DMS114 treated with DMSO at 0.1 percent for 48 hours (cell line): ENCODE measurements around the gene SH3RF1.
"Not testable (repeated sequence)": the region's sequence is repeated elsewhere in the genome, so short reads cannot be mapped to it uniquely, and the experiment has no call there.

Experiments
- DNase-seq: peaks from one replicate; lab custom pipeline; 2025; ENCODE audit not compliant: unreplicated experiment; lab: John Stamatoyannopoulos, UW

The SH3RF1 gene

DNA sequence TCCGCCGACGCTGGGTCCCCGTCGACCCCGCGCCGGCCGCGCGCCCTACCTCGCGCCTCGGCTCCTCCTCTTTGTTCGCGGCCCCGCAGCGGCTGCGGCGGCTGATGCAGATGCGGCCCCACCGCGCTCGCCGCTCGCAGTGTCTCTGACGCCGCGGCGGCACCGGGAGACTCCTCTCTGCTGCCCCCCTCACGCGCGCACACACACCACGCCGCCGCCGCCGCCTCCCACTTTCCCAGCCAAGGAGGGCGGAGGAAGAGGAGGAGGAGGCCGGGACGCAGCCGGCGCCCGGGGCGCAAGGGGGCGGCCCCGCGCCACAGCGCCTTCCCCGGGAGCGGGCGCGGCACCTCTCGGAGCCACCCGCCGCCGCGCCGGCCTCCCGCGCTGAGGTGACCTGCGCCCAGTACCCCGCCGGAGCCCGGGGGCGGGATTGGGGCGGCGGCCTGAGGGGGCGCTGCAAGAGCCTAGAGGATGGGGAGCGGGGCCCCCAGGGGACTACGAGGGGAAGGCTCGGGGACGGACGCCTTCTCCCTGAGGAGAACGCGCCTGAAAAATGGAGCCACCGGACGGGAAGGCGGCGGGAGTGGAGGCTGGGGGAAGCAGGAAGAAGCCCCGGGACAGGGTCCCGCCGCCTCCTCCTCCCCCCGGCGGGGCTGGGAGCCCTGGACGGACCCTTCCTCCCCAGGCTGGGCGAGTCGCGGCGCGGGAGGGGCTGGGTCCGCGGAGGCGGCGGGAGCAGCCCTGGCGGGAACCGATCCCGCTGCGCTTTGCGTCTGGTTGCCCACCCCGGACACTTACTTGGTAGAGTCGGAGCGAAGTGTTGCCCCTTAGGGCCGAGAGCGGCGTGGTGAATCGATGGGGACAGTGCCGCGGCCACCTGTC is at the start of gene SH3RF1:
Gene SH3RF1 (minus strand): TSS at position 147 of the 882 bp plus-strand sequence. CDS start 1,744 bp downstream, outside the sequence.
- DNase-seq, result peak; percentile 12

DNA sequence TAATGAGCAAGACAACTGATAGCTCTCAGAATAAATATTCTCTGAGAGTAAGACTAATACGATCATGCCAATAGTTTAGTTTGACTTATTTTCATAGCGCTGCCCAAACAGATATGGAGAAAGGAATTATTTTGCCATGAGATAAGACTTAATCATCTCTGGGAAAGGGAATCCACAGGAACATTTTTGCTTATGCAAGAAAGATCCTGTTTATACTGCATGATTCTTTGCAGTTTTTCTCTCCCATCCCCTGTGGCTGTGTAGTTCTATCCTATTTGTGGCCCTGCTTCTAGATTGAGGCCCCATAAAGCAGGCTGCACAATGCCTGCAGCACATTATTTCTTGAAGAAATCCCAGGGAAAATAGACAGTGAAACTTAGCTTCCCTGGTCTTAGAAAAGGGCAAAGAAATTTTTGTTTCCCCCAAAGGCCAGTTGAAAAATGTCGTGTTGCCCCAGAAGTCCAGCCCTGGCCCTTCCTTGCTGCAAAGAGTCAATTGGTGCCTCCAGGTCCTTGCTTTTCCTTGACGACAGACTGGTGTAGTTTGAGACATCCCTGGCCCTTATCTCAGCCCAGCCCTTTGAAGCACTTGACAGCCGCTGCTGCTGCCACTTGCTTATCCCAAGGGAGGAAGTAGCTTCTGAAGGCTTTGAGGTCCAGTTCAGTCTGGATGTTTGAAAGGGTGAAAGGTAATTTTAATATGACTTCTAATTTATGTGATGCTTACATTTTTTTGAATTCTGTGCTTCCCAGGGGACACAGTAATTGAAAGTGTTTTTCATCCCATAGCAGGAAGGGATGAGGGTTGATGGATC is 45.0 kb upstream of the SH3RF1 start:
- no peak for DNase-seq

DNA sequence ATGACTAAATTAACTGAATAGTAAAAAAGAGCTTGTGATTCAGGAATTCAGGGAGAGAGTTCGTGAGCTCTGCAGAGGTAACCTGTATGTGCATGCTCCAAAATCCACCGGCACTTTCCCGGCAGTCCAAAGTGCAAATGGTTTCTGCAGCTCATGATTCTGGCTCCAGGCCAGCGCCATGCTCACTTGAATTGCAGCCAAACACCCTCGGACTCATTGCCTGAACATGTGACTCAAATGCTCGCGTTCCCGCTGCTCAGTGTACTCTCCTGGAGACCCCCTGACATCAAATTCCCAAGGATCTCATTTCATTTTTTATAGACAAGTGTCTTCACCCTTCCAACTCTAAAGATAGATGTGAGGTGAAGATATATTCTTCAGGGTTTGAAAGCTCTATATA is 44.1 kb upstream of the SH3RF1 start:
- no peak for DNase-seq

DNA sequence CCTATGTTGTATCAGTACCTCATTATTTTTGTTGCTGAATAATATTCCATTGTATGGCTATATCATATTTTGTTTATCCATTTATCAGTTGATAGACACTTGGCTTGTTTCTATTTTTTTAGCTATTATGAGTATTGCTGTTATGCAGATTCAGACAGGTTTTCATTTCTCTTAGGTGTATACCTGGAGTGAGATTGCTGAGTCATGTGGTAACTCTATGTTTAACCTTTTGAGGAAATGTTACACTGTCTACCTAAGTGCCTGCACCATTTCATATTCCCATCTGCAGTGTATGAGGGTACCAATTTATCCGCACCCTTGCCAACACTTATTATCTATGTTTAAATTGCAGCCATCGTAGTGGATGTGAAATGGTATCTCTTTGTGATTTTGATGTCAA is 43.0 kb upstream of the SH3RF1 start:
- DNase-seq, result no peak

DNA sequence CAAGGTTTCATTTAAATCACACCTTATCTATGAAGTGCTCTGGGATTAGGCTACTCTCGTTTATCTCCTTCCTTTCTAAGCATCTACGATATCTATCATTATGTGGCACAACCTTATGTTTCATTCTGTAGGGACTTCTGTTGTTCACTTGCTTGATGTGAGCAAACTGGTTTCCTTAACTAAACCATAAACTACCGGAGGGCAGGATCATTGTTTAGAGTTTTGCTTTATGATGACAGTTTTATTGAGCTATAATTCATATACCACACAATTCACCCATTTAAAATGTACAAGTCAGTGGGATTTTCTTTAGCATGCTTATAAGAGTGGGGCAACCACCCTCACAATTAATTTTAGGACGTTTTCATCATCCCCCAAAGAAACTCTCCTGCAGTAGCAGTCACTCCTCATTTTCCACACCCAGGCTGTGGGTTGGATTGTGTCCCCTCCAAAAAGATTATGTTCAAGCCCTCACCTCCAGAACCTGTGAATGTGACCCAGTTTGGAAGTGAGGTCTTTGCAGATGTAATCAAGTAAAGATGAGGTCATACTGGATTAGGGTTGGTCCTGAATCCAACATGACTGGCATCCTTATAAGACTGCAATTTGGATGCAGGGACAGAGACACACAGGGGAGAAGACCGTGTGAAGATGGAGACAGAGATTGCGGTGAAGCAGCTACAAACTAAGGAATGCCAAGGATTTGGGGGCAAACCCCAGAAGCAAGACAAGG is 42.1 kb upstream of the SH3RF1 start:
- DNase-seq, result no peak

DNA sequence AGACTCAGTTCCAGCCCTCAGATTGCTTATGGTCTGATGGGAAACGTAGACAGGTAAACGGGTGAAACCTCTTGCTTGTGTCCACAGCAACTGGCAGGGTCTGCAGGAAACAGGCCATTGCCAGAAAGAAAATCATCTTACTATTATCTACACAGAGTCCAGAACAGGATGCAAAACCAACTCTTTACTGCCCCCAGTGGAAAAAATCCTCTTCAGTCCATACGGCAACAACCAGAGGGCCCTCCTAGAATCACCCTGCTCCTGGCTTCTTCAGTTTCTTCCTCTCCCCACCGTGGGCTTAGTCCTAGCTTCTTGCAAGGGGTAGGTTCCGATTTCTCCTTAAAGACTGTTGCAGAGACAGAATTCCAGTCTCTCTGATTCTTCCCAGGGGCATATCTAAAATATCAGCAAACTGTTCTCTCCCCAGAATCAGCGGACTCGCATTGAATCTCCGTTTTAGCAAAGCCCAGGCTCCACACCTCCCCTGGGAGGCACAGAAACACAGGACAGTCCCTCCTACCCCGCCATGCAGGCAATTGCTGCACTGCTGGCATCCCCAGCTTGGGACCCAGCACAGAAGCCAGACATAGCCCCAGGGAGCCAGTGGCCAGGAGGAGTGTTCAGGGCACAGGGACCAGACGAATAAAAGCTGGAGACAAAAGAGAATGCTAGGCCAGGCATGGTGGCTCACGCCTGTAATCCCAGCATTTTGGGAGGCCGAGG is 41.0 kb upstream of the SH3RF1 start:
- DNase-seq, result peak; percentile 9

DNA sequence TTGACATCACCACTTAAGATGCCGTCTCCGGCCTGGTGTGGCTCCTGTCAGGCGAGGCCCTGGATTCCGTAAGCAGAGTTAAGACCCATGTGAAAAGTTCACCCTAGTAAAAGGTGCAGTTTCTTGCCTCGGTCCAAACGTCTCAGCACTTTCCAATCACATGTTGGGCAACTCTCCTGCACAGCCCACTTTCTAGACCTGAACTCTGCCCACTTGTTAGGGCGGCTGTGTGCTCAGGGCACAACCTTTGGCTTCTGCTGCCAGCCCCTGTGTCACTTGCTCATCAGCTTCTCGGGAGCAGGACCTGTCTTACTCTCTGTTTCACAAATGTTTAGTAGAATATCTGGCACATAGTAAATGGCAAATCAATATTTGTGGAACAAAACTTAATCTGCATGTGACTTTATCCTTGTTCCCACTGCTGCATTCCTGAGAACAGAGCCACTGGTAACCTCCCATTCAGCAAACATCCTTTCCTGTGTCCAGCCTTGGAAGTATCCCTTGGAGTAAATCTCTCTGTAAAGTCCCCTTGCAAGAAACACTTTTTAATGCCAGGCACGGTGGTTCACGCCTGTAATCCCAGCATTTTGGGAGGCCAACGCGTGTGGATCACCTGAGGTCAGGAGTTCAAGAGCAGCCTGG is 38.7 kb upstream of the SH3RF1 start:
- DNase-seq, result no peak

DNA sequence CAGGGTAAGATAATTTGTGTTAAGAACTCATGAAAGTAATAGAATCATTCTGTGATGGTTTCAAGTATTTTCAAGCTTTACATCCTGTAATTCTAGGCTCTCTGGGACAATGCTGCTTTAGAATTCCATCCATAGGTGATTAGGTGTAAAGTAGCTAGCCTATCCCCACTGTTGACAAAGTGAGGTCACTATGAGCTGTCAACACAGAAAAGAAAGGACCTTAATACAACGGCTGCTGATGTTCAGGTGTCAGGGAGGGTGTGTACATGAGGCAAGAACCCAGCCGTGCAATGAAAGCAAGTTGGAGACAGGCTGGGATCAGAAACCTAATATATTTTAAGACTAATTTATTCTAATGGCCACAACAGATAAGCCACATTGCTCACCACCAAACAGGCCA is 36.8 kb upstream of the SH3RF1 start:
- DNase-seq, result no peak

DNA sequence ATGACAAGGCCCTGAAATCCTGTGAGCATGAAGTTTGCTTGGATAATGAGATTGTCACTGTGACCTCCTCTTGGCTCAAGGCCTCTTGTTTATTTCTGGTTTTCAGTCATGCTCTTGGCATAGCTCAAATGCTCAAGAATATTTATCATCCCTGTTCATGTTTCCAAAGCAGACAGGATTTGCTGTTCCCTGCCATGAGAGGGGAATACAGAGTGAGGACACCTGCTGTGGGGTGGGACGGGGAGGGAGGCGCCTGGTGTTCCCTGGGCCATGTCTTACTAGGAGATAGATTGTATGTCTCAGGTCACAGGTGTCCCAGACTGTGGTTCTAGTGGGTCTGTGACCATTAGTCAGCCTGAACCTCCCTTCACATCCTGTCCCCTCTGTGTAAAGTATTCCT is 34.9 kb upstream of the SH3RF1 start:
- DNase-seq, result no peak

DNA sequence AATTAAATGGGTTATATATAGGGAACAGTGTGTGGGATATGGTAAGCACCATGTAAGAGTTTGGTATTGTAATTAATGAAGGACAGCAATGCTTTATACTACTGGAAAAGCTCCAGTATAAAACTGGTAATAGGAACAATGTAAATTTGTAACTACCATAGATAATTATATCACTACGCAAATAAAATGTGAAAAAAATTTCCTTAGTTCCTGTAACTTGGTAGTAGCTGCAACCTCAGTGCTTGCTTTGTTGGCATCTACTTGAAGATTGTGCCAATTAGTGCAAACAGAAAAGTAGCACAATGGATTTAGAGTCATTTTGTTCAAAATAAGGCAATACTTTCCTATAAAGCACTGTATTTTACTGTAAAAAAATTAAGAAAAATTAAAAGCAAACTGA is 34.4 kb upstream of the SH3RF1 start:
- no peak for DNase-seq

DNA sequence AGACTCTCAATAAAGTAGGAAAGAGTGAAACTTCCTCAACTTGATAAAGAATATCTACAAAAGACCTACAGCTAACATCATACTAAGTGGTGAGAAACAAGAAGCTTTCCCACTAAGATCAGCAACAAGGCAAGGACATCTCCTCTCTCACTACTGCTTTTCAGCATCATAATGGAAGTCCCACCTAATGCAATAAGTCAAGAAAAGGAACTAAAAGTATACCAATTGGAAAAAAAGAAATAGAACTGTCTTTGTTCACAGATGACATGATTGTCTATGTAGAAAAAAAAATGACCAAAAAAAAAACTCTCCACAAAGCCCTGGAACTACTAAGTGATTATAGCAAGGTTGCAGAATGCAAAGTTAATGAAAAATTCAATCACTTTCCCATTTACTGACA is 25.1 kb upstream of the SH3RF1 start:
- DNase-seq, result no peak

DNA sequence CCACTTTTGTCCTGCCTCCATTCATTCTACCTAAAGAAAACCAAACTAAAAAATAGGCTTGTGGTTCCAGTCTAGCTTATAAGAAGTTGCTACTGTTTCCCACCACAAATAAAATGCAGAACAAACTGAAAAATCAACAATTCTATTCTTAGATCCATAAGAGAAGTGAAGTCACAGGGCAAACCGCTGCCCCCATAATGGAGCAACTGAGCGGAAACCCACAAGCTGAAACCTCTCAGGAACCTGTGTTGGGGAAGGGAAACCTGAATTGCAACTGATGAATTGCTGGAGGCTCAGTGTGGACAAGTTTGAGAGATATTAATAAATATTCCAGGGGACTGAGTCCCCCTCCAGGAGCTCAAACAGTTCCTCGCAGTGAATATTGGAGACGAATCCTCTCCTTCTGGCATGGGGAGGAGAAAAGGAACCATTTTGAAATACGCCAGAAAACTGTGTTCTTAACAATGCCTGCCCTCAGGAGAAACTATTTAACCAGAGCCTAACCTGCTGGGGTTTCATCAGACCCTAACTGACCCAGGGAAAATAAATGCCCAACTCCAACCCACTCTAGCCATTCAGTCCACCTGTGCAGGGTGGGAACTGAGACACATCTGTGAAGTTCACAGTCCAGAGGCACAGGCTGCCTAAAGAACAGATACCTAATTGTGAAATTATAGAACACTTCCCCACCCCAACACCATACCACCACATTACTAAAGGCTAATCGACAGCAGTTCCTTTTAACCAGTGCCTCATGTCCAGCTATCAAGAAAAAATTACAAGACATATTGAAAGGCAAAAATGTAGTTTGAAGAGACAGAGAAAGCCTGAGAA is 22.8 kb upstream of the SH3RF1 start:
- DNase-seq, result no peak

DNA sequence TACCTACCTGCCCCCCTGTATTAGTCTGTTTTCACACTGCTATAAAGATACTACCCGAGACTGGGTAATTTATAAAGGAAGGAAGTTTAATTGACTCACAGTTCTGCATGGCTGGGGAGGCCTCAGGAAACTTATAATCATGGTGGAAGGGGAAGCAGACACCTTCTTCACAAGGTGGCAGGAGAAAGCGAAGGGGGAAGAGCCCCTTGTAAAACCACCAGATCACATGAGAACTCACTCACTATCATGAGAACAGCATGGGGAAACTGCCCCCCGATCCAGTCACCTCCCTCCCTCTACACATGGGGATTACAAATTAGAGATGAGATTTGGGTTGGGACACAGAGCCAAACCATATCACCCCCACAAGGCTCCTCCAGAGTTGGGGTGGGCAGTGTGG is 17.2 kb upstream of the SH3RF1 start:
- not testable (repeated sequence) for DNase-seq

DNA sequence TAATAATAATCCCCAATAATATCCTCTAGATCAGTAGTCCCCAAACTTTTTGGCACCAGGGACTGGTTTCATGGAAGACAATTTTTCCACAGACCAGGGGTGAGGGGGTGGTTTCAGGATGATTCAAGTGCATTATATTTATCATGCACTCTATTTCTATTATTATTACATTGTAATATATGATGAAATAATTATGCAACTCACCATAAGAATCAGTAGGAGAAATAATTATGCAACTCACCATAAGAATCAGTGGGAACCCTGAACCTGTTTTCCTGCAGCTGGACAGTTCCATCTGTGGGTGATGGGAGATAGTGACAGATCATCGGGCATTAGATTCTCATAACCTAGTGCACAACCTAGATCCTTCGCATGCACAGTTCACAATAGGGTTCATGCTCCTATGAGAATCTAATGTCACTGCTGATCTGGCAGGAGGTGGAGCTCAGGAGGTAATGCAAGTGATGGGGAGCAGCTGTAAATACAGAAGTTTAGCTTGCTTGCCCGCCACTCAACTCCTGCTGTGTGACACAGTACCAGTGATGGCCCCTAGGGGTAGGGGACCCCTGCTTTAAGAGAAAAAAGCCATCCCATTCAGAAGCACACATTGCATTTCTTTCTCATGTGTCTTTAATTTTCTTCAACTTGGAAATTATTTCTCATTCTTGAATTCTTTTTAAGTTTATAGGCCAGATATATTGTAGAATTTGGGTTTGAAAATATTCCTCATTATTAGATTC is 16.0 kb upstream of the SH3RF1 start:
- DNase-seq, result no peak

DNA sequence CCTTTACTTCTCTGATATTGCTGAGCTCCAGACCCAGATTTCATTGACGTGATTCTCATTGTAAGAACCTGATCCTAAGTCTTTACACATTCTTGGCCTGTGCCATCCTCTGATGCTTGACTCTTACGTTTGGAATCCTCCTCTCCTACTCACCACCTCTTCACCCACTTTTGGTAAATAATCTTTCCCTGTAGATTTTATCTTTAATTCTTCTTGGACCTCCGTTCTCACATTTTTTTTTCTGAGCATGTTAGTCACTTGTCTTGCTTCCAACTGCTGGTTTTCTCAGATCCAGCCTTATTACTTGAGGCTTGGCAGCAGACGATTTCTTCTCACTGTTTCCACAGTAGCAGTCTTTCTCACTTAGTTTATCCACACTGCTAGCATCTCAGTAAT is 12.4 kb upstream of the SH3RF1 start:
- DNase-seq, result no peak

DNA sequence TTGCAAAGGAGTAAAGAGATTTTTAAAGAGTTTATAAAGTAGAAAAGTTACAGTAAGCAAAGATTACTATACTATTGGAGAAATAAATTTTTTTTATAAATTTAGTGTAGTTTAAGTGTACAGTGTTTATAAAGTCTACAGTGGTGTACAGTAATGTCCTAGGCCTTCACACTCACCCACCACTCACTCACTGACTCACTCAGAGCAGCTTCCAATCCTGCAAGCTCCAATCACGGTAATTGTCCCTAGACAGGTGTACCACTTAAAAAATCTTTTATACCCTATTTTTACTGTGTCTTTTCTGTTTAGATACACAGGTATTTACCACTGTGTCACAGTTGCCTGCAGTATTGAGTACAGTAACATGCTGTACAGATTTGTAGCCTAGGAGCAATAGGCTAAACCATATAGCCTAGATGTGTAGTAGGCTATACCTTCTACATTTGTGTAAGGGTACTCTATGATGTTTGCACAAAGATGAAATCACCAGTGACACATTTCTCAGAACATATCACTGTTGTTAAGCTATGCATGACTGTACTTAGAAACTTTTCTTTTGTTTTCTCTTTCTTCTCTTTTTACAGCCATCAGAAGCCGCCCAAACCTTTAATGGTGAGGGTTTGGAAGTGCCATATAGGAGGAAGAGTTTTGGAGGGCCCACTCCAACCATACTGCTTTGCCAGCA is 11.8 kb upstream of the SH3RF1 start:
- DNase-seq, result no peak

DNA sequence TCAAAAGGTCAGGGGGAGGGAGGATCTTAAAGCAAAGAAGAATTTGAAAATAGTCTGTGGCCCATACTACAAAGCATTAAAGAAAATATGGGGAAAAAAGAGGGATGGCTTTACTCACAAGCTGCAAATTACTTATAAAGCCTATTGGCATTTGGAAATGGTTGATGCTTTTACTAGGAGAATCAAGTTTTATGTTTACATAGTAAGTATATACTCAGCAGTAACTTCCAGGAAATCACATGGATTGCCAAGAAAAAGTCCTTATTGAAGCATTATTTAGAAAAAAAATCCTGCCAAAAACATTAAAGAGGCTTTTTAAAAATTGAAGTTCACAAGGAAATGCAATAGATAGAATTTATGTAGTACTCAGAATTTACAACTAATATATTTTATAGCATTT is 8.4 kb upstream of the SH3RF1 start:
- DNase-seq, result no peak

DNA sequence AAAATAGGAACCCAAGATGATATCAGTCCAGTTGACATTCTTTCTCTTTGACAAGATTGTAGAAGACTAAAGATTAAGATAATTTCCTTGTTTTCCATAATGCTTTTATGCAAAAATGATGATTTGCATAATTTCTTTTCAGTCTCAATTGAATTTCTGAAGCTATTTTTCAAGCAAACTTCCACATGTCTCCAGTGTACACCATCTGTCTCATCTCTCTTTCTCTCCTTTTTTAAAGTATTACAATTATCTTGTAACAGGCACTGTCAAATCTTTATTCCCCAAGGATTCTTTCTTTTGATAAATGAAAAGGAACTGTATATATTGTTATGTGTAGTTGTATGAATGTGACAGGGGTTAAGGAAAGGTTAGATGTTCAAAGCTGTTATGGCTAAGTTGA is 7.9 kb upstream of the SH3RF1 start:
- no peak for DNase-seq
